GM21447 (cell line): ENCODE data around the gene SEC14L1.

ENCODE experiments used
- ATAC-seq: cut with Tn5 transposase; IDR thresholded peaks from one replicate; pipeline ENCODE4 v1.9.1; 2021; ENCODE audit not compliant: unreplicated experiment

The SEC14L1 gene

DNA sequence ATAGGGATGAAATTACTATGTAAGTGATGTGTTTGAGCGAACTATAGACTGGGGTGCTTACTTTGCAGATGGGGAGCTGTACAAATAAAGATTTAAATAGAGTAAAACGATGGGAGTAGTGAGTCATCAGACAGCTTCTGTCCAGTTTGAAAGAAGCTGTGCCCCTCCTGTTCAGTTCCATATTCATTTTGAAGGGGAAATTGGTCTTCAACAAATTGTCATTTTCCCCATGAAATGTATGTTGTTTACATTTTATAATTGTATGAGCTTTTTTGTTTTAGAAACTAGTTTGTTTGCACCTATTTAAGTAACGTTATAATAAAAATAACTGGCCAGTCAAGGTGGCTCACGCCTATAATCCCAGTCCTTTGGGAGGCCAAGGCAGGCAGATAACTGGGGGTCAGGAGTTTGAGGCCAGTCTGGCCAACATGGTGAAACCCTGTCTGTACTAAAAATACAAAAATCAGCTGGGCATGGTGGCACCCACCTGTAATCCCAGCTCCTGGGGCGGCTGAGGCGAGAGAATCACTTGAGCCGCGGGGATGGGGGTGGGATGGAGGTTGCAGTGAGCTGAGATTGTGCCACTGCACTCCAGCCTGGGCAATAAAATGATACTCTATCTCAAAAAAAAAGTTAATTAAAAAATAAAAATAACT lies 20.2 kb downstream of the SEC14L1 start:
- no peak for ATAC-seq

DNA sequence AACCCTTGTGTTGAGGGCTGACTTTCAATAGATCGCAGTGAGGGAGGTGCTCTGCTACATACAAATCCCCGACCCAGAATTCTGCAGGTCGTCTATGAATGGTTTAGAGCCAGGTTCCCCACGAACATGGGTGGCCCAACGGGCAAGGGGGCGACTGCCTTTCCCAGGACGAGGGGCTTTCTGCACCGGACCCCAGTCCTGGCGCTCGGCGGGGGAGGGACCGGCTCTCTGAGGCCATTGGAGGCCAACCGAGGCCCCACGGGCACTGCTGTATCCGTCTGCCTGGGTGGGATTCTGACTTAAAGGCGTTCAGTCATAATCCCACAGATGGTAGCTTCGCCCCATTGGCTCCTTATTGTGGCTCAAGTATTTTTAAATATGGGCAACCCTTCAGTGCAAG lies 21.2 kb downstream of the SEC14L1 start:
- no peak for ATAC-seq

DNA sequence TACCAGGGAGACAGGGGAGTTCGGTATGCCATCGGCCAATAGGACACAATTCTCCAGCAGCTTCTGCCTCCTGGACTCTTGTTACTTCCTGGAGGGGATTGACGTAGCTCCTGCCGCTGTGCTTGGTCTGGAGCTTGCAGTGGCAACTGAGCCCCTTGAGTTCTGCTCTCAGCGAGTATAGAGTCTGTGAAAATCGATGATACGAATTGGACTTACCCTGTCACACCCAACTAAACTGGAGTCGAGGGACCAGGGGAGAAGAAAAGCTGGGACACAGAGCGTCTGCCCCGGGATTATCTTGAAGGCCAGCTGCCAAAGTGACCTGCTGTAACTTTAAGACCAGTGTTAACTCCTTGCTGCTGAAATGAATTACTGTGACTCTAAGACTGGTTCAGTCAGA lies 22.2 kb downstream of the SEC14L1 start:
- ATAC-seq = no peak

DNA sequence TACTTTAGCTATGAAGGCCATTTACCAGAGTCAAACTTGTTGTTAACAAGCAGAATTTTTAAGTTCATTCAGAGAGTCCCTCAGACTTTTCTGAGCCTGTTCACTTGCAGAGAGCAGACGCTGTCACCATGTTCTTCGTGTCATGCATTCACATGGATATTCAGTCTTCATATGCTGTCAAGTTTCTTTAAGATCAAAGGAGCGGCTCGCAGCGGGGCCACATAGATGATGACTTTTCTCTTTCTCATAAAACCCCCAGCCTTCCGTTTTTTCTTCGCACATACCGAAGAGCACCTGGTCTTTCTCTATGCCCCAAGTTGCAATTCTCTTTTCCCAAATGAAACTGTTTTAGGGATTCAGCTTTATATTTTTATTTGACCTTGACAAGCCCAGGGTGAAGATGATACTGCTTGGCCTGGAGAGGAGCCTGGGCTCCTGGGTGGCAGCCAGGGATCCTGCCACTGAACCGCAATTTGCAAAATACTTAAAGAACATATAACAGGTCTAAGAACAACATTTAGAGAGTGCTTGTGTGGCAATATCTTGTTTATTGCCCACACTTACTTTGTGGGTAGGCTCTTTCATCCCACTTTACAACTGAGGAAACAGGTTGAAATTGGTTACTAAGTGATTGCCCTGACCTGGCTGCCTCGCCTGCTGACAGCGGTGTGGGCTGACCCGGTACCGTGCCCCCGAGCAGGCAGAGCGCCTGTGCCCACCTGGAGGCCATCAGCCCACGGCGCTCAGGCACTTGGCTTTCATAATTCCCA lies 22.9 kb downstream of the SEC14L1 start:
- ATAC-seq = no peak

DNA sequence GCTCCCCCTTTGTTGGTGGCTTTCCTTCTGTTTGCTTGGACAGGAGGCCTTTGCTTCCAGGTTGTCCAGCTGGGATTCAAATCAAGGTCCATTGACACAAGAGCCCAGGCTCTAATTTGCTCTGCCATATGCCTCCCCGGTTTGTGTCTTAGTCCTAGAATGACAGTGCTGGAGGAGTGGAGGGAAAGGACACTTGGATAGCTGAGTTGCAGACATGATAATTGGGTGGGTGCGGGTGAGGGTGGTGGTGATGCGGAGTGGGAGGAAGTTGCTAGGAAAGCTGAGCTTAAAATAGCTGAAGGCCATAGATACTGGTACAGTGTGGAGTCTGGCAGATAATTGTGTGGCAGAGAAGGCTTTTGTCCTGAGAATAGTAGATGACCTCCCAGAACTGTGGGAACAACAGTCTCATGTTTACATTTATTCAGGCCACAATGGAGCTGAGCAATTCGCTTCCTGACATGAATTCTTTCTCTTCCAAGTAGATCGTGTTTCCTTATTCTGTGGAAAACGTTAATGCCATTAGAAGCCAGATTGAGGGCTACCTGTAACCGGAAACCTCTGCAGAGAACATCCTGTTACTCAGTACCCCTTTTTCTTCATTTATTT lies 23.8 kb downstream of the SEC14L1 start:
- ATAC-seq = no peak

DNA sequence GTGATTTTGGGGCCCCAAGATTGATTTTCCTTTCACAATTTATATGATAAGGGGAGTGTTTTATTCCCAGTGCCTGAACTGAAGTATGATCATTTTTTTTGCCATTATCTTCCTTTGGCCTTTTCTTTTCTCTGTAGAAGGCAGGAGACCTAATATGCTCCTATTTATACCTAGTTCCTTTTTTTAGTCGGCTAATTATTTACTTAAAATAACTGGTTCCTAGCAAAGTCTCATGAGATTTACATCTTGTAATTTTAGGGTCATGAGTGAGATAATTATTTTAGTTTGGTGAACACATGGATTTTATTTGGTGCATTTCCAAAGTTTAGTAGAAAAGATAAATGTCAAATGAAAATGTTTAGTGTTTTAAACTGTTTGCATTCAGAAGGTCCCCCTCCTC lies 24.8 kb downstream of the SEC14L1 start:
- no peak for ATAC-seq

DNA sequence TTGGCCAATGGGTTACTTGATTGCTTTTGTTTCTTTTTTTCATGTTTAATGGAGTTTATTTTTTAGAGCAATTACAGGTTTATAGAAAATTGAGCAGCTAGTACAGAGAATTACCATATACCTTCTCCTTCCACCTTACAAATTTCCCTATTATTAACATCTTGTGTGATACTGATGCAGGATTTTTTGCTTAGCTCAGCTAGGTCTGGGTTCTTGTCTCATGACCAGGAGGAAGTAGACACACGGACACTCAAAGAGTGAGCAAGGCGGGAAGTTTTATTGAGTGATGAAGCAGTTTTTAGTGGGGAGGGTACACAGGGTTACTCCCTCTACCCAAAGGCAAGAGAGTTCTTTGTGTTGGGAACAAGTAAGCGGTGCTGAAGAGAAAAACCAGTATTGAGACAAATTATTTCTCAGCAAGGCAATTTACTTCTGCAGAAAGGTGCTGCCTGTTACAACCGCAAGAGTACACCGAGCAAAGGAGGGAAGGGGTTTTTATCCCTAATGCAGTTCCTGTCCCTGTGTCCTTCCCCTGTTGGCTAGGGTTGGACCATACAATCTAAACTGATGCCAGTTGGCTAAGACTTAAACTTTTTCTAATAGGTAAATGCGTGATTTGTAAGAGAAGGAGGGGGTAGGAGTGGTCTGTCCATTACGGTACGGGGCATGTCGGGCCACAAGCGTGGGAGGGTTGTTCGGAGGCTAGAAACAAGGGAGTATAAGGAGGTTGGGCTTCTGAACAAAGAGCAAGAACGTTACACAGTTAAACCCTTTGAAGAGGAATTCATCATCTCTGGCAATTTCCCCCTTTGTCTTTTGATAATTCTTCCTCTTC lies 26.9 kb downstream of the SEC14L1 start:
- ATAC-seq = no peak

DNA sequence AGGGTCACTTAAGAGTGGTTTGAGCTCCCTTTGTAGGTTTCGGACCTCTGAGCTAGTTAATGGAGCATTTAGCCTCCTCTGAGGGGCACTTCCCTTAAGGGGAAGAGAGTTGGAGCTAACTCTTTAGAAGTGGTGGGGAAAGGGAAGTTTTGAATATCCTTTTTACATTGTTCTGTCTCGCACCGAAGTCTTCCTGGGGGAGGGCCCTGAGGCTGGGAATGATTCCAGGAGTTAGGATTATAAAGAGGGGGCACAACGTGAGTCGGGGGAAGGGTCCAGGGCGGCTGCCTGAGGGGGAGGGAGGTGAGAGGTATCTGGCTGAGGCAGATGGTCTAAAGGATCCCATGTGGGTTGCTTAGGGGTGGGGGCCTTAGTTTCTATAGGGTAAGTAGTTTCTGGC lies 32.3 kb downstream of the SEC14L1 start:
- no peak for ATAC-seq

DNA sequence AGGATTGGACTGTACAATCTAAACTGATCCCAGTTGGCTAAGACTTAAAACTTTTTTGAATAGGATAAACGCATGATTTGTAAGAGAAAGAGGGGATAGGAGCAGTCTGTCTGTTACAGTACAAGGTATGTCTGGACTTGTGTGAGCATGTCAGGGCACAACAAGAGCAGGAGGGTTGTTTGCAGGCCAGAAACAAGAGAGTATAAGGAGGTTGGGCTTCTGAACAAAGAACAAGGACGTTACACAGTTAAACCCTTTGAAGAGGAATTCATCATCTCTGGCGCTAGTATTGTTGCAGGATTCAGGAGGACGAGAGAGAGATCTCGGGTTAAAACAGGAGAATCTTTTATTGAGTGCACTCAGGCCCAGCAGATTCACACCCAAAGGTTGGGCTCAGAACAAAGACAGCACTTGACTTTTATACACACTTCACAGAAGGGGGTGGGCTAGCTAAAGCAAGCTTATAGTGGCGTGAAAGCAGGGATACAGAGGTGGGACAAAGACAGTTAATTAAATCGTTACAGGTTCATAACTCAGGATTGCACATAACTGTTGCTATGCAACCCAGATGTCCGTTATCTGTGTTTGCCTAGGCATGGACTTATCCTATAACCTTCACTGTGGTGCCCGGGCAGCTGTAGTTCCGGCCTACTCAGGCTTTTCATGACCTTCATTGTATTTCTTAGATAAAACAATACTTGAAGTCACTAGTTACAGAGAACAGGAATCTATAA lies 34.3 kb downstream of the SEC14L1 start:
- ATAC-seq = no peak

DNA sequence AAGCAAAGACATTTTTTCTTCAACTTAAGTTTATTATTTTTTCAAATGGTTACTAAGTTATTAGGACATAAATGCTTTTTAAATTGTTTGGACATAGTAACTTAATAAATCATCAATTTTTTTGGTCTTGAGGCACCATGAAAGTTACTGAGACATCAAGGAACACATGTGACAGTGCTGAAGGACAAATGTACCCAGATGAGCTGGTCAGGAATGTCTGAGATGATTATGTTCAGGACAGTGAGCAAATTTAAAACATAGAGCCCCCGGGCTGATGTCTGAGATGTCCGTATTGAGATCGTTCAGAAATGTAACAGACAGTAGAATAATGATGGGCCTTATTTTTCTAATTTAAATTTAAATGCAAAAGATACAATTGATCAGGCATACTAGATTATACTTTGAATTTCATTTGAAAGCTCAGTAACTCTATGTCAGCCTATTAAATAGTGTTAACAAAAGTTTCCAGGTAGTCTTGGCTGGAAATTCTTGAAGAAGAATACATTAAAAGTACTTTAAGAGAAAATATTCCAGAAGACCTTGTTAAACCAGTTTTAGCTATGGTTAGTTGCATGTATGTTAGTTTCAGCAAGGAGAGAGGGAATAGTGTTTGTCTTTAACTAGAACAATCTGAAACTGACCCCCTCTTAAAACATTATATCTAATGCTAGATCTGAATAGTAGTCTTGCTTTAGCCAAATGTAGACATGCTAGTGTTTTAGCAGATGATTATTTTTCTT lies 36.4 kb downstream of the SEC14L1 start:
- no peak for ATAC-seq

DNA sequence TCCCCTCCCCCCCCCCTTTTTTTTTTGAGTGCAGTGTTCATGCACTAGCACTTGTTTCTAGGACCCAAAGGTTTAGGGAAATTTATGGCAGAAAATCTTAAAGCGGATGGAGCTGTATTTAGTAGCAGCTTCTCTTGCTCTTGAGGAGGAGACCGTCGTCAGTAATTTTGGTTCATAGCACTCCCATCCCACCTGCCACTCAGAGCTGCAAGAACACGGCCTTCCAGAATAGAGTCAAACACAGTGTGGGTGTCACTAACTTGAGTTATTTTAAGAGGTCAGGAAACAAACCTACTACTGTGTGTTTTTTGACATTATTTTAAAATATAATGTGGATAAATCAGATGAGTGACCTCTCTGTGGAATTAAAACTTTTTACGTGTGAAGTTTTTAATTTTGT lies 37.3 kb downstream of the SEC14L1 start:
- no peak for ATAC-seq

DNA sequence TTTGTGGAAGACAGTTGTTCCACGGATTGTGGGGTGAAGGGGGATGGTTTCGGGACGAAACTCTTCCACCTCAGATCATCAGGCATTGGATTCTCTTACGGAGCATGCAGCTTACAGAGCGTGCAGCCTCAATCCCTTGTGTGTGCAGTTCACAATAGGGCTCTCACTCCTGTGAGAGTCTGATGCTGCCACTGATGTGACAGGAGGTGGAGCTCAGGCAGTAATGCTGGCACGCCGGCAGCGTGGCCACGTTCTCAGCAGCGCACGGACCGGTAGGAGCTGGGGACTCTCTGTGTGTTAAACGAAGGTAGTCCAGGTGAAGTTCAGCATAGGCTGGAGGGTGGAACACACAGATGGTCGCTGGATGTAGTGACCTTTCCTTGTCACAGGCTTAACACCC lies 37.8 kb downstream of the SEC14L1 start:
- no peak for ATAC-seq

DNA sequence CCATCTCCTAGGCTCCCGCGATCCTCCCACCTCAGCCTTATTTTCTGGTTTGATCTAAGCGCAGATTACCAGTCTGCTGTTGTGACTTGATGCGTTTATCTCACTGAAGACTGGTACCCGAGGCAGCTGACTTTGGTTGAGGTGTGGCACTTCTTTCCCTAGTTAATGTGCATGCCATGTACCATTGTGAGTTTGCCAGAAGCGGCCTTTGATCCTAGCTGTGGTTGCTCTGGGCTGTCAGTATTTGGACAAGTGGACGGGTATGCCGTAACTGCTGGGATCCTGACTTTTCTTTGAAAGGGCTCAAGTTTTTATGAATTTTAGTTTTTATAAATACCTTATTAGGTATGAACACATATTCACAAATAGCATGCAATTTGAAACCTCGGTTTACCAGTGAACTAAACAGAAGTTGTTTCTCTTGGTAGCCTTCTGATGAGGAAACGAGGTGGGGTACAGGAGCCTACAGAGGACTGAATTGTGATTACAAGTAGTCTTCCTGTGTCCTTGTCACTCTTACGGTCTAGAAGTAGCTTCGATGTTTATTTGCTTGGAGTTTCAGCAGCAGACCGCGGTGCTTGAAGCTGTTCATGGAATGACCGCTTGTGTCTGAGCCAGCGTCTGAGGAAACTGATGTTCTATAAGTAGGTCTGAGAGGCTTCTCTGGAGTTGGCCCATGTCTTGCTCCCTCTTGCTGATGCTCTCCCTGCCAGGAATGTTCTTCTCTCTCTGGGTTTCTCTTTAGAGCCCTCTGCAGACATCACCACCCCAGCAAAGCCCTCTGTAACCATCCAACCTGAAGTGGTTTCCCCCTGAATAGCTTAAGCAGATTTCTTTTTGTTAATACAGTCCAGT lies 40.0 kb downstream of the SEC14L1 start:
- ATAC-seq = no peak

DNA sequence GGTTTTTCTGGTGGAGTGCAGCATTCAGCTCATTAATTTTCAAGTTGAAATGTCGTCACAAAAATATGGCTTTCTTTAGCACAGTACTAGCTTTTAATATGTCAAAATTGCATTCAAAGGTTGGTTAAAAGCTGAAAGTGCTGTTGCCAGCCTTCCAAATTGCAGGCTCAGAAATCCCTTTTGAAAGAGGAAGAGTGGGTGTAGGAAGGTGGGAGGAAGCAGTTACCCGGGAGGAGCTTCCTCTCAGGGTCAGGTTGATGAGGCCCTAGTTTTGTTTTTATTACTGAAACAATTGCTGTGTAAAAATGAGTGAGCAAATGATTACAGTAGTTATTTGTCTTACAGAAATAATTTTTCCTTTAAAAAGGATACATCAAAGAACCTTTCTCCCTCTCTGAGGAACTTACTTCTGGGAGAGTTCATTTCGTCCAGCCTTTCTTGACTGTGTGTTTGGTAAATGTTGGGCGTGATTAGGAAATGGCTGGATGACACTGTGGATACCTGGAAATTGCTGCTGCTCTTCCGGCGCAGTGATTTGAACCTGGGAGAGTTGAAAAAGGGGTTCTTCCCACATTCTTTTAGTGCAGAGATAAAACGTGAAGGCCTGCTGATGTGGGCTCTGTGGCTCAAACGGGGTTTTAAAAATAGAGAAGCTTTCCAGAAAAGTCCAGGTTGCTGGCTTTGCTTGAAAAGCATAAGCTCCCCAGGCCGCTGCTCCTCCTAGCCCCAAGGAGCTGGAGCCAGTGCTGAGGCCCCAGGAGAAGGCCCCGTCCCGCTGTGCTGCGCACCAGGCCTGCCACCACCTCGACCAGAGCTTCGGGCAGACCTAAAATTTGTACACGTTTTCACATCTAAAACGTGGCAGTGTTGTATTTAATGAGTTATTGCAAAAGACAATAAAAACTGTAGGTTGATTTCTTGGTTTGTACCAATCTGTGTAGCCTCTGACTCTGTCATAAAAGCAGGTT lies 41.7 kb downstream of the SEC14L1 start:
- ATAC-seq = no peak

DNA sequence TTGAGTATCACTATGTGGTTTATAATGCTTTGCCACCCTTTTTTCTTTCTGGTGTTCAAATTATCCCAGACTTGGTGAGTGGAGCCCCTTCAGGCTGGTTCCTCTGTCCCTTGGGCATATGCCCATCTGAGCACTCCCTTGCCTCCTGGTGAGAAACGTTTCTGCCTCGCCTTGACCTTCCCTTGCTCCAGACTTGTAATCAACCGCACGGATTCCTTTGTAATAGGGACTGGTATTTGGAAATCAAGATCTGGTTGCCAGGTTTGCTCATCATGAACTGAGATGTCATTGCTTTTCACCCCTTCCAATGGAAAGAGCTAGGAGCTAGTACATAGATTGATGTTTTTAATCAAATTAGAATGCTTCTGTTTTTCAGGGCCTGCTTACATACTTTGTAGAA lies 43.7 kb downstream of the SEC14L1 start:
- ATAC-seq = no peak

DNA sequence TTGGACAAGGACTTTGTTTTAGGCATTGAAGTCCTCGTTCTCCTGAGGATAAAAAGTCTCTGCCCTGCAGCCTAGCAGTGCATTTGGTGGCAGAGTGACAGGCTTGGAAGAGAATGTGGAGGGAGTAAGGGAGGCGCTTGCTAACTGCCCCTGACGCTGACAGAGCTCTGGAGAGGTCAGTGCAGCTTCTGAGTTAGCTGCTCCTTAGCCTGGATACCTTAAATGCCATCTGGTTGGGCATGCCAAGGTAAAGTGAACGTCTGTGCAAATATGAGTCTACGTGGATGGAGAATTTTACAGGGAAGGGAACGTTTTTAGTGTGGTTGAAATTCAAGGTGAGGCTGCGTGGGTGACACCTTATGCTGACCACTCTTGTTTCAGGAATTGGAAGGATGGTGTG lies 44.4 kb downstream of the SEC14L1 start:
- no peak for ATAC-seq

DNA sequence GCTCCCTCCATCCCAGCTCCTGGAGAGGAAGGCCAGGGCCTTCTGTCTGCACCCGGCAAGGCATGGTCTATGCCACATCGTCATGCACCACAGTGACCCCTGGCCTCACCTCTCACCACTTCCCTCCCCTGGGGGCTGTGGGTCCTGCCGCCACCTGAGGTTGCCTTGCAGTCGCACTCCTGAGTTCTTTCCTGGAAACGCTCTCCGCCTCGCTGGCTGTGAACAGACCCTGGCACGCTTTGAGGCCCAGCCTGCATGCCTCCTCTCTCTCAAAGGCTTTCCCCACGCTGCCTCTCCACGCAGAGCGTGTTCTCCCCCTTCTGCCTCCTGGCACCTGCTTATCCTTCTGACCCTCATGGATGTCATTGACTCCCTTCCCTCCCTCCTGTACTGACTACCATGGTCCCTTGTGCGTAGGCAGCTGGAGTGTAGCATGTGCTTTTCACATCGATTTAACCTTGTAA lies 45.4 kb downstream of the SEC14L1 start:
- no peak for ATAC-seq
